Fibroblast of the conjunctiva (primary cell): ENCODE measurements around the gene LEUTX.
A peak's percentile ranks its signal among the peaks of the same experiment; 100 is the strongest.
"Not testable (repeated sequence)": the region's sequence is repeated elsewhere in the genome, so short reads cannot be mapped to it uniquely, and the experiment has no call there.

Source experiments
- DNase-seq: peaks from one replicate; pipeline ENCODE4 v3.0.0-alpha.2; 2010; ENCODE audit warnings: low read depth

Gene LEUTX

GRCh38 chr19:39780894-39781293 is 2.2 kb downstream of the LEUTX start:
- DNase-seq: no peak

DNA sequence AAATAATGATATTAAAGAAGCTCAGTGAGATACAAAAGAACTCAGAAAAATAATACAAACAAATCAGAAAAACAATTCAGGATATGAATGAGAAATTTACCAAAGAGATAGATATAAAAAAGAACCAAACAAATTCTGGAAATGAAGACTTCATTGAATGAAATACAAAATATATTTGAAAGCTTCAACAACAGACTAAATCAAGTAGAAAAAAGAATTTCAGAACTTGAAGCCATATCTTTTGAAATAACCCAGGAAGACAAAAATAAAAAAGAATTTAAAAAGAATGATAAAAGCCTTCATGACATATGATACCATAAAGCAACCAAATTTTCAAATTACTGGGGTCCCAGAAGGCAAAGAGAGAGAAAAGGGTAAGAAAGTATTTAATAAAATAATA is 9.6 kb downstream of the LEUTX start:
- DNase-seq: no peak

DNA sequence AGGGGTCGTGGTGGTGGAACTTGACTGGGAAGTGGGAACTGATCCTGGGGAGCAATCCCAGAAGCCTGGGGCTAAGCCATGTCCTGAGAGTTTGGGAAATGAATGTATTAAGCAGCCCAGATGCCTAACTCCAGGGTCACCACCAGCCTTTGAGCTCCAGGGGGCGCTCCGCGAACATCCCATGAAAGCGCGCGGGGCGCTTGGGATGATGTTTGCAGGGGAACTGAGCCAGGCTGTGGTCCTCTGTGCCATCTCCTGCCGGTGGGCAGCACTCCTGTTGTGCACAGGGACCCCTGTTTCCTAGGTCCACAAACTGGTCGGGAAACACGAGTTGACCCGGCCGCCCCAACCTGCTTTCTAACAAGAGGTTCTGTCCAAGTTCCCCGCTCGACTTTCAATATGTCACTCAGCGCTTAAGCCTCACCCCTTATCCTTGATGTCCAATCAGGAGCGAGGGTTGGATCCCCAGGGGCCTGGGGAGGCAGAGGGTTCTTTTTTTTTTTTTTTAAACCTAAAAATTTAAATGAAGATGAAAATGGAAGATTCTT is 14.4 kb downstream of the LEUTX start:
- DNase-seq: peak; percentile 57

GRCh38 chr19:39795001-39795400 is 16.3 kb downstream of the LEUTX start:
- no peak for DNase-seq

GRCh38 chr19:39796000-39796498 is 17.4 kb downstream of the LEUTX start:
- no peak for DNase-seq

- DNase-seq: no peak
Observed at GRCh38 chr19:39797083-39797482, 18.4 kb downstream of the LEUTX start.

DNA sequence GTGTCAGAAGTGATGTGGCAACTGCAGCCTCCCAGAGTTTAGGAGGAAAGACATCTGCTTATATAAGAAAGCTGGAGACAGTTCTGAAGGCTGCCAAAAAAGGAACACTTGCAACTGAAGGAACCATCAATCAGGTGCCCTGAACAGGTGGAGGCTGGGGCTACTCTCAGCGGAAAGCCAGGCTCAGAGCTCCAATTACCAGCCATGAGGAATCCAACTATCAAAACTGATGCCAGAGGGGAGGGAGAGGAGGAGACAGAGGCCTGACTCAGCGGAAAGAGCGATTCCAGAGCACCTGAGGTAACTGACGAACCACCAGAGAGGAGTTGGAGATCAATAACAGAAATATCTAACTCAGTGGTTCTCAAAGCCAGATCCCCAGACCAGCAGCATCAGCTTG is 24.3 kb downstream of the LEUTX start:
- DNase-seq: no peak

DNA sequence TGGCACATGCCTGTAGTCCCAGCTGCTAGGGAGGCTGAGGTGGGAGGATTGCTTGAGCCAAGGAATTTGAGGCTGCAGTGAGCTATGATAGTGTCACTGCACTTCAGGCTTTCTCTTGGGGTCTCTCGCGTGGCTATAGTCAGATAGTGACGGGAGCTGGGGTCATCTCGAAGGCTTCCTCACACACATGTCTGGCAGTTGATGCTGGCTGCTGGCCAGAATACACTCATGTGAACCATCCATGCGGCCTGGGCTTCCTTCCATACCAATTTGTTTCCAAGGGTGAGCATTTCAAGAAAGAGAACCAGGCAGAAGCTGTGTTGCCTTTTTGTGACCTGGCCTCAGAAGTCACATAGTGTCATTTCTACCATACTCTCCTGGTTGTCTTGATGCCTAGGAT is 26.4 kb downstream of the LEUTX start:
- no peak for DNase-seq

DNA sequence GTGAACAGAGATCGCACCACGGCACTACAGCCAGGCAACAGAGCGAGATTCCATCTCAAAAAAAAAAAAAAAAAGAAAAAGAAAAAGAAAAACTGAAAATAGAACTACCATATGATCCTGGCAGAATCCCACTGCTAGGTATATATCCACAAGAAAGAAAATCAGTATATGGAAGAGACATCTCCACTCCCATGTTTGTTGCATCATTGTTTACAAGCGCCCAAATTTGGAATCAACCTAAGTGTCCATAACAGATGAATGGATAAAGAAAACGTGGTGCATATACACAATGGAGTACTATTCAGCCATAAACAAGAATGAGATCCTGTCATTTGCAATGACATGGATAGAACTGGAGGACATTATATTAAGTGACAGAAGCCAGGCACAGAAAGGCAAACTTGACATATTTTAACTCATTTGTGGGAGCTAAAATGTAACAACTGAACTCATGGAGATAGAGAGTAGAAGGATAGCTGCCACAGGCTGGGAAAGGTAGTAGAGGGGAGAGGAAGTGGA is 29.3 kb downstream of the LEUTX start:
- no peak for DNase-seq

DNA sequence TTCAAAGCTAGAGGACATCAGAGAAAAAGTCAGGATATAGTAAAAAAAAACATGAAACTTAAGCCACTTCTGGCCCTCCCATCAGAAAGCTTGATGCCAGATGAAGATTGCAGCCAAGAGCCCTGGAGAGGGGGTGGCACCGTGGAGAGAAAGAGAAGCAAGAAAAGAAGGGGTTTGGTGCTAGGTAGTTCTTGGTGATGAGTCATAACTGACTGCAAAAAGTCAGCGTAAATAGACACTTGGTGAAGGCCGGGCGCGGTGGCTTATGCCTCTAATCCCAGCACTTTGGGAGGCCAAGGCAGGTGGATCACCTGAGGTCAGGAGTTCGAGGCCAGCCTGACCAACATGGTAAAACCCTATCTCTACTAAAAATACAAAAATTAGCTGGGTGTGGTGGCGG is 30.0 kb downstream of the LEUTX start:
- DNase-seq: not testable (repeated sequence)

- no peak for DNase-seq
Observed at GRCh38 chr19:39809368-39809767, 30.7 kb downstream of the LEUTX start.

DNA sequence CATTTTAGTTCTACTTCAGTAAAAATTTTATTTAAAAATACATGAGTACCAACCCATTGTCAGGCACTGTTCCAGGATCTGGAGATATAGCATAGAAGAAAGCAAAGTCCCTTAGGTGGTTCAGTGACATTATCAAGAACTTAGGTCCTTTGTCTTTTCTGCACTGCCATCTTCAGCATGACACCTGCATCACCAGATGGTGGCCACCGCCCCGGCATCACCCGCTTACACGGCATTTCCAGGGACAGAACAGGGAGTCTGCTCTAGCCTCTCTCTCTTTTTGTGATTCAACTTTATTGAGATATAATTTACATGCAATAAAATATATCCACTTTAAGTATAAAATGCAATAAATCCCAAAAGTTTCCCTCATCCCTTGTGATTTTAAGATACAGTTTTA is 31.8 kb downstream of the LEUTX start:
- DNase-seq: no peak

DNA sequence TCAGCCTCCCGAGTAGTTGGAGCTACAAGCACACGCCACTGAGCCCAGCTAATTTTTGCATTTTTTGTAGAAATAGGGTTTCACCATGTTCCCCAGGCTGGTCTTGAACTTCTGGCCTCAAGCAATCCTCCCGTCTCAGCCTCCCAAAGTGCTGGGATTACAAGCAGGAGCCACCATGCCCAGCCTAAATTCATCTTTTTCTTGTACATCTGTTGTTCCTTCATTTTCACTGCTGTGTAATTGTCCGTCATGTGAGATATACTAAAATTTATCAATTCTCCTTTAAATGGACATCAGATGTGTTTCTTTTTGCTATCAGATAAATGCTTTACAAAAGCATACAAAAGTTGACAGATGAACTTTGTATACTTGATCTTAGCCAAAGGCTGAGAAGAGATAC is 32.4 kb downstream of the LEUTX start:
- DNase-seq: no peak

- no peak for DNase-seq
Observed at GRCh38 chr19:39813264-39813993, 34.8 kb downstream of the LEUTX start.

DNA sequence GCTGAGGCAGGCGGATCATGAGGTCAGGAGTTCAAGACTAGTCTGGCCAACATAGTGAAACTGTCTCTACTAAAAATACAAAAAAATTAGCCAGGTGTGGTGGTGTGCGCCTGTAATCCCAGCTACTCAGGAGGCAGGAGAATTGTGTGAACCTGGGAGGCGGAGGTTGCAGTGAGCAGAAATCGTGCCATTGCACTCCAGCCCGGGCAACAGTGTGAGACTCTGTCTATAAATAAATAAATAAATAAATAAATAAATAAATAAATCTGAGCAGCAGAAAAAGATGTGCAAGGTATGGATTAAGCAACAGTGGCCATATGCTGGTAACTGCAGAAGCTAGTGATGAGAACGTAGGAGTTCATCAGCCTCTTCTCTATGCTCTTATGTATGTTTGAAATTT is 35.5 kb downstream of the LEUTX start:
- not testable (repeated sequence) for DNase-seq

- DNase-seq: no peak
Observed at GRCh38 chr19:39814595-39814994, 35.9 kb downstream of the LEUTX start.

DNA sequence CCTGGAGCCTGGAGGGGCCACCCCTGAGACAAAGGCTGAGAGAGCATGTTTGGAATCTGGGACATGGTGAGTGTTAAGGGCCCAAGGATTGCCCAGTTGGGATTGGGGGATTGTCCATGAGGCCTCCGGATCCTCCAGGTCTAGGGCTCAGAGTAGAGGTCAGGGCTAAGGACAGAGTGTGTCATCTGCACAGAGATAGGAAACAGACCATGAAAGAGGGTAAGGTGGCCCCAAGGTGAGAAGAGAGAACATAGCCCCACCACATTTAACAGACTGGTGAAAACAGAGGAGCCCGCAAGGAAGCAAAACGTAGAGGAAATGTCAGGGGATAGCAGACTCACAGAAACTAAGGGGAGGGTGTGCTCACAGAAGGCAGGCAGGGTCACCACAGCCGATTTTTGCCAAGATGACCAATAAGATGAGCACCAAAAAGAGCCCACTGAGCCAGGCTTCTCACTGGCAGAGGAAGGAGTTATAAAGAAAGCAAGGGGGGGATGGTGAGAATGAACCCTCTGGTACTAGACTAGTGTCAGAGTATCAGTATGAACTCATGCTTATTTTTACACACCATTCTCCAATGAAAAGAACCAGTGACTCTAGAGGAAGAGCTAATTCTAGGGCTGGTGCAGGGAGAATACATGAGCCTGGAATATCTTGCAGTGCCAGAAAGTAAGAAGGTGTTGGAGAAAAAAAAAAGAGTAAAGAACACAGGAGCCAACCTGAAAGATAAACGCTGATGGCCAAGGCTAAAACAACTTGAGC is 37.8 kb downstream of the LEUTX start:
- DNase-seq: no peak

DNA sequence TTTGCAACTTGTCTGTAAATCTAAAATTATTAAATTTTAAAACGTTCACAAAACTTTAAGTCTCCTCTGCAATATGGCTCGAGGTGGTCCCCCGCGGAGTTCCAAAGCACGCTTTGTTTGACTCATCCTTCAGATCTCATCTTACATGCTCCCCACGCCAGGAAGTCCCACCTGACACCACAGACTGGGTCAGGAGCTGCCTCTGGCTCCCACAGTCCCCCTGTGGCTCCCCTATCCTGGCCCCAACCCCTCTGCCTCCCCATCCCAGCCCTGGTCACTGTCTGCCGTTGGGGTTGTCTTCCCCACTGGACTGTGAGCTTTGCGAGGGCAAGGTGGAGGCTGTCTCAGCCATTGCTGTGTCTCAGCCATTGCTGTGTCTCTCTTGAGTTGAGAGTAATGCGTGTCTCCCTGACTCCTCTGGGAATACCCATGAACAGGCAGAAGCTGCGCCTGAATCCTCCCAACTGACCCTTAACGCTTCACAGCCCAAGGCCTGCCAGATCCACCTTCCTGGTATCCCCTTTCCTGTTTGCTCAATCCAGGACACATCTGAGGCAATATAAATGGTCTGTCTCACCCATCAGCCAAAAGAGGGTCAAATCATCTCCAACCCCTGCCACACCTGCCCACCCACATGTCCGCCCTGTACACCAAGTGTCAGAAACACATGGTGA is 39.4 kb downstream of the LEUTX start:
- DNase-seq: no peak

DNA sequence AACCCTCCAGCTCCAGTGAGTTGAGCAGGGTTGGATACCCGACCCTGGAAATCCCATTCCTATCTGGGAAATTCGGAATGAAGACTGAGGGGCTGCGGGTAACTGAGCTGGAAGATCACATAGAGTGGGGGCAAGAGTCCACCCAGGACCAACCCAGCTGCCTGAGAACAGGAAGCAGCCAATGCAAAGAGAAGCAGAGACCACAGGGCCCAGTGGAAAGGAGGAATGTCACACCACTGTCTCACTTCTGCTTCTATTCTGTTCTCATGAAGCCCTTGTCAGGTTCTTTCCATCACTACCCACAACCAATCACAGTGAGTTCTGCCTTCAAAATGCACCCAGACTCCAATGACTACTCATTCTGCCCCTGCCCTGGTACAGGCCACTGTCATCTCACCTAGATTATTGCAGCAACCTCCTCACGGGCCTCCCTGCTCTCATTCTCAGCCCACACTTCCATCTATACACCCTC is 40.0 kb downstream of the LEUTX start:
- no peak for DNase-seq

GRCh38 chr19:39819786-39820185 is 41.1 kb downstream of the LEUTX start:
- no peak for DNase-seq

DNA sequence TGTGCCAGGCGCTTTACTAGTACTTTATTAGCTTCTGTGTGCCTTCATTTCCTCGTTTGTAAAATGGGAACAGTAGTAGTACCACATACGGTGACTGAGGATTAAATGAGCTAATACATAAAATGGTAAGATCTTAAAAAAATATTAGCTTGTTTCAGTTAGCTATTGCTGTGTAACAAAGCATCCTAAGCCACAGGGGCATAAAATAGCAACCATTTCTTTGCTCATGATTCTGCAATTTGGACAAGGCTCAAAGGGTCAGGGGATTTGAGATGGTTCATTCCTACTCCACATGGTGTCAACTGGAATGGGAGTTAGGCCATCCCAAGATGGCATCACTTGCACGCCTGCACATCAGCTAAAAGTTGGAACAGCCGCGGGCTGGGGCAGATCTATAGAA is 42.0 kb downstream of the LEUTX start:
- no peak for DNase-seq

- no peak for DNase-seq
Observed at GRCh38 chr19:39823686-39824085, 45.0 kb downstream of the LEUTX start.
